DMS53 treated with DMSO at 0.1 percent for 48 hours (cell line): Measurements from ENCODE around the gene EPS8.

Experiments
- DNase-seq: peaks from one replicate; lab custom pipeline; 2025; ENCODE audit not compliant: unreplicated experiment; lab: John Stamatoyannopoulos, UW

EPS8 gene

DNA sequence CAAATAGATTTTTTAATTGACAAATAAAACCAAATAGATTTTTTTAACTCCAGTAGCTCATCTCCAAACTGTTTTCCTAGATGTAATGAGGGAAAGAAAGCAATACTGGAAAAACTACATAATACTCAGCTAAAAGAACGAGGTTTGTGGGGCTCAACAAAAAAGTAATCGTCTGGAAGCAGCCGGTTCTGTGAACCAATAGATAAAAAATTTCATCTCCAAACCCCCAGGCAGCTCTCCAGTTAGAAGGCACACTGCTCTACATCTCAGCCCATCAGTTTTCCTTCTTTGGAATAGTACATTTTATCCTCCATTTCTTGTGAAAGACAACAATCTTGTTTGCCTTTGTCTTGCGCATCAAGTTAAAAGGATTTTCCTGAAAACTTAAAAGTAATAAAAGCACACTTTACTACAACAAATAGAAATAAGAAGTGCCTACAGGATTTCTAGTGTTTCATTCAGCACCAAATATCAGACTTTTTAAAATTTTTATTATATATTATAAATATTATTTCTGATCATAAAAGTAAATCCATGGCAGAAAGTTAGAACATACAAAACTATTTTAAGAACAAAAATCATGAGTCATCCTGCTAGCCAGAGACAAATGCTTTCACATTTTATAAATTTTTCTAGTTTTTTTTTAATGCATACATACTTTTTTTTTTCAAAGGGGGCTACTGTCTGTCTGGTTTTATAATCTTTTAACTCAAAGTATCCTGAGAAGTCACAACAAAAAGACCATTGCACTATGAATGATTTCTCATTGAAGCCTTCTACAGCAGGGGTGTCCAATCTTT lies 67.7 kb downstream of the EPS8 start:
- DNase-seq: no peak

DNA sequence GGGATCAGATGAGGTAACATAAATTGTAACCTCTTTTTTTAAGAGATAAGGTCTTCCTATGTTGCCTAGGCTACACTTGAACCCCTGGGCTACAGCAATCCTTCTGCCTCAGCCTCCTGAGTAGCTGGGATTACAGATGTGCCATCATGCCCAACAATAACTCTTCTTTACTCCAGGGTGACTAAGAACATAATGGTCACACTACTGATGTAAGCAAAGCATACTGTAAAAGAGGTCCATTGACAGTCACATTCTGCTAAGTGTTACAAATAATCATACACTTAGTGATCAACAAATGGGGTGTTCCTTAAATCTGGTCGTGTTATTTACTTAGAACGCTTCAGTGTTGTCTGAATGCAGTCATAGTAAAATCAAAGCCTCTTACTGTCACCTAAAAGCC lies 68.9 kb downstream of the EPS8 start:
- no peak for DNase-seq

DNA sequence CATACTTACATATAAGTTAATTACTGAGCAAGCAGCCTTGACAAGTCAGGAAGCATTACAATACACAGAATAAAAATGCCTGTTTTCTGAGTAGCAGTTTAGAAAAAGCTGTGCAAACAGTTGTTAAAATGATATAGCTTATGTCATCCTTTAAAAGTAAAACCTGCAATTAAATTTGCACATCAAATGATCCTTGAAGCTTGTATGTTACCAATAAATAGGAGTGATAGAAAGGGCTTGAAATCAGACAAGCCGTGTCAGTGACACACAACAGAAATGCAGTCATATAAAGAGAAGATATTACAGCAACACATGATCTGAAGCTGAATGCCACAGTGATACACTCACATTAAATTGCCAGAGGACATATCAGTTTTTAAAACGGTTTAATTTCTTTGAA lies 70.0 kb downstream of the EPS8 start:
- peak; percentile 63 for DNase-seq

DNA sequence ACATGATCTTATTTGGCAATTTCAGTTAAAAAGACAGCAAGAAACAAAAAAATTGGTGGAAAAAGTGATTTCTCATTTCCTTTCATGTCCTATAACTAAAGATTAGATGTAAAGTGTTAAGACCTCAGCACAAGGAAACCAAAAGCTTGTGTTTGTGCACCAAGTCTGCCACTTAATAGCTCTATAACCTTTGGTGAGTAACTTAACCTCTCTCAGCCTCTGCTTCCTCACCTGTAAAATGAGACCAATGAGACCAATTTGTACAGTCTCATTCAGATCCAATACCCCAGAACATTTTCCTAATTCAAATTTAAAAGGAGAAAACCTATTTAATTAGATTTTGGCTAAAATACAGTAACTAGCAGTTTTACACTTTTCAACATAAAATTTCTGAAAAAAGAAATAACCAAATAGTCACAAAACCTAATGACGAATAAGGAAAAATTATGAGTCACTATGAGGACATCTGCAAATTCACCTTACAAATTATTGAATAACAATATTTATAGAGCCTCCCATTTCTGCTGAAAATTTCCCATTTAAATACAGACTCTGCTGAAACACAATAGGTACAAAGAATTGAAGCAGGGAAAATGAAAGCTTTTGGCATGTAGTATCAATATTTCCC lies 71.1 kb downstream of the EPS8 start:
- DNase-seq: no peak

DNA sequence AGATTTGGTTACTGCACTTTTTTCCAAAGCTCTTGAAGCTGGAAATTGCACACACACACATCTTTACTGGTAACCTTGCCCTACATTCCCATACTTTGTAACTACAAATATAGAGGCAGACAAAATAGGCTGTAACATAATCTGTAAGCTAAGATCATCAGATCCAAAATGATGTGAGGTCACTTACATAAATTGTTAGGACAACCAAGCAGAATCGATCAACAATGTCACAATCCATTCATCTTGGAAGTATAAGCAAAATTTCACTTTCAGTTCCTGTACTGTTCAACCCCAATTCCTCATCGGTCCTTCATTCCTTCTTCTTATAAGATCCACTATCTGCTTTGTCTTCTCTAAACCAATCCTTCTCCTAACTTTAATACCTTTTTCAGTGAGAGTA lies 72.6 kb downstream of the EPS8 start:
- no peak for DNase-seq

DNA sequence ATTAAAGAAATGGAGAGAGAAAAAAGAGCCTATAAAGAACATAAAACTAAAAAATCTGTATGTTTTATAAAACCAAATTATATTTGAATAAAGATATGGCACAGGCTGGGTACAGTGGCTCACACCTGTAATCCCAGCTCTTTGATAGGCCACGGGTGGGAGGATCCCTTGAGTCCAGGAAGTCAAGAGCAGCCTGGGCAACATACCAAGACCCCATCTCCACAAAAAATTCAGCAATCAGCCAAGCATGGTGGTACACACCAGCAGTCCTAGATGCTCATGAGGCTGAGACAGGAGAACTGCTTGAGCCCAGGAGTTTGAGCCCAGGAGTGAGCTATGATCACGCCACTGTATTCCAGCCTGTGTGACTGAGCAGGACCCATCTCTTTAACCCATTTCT lies 74.9 kb downstream of the EPS8 start:
- DNase-seq: no peak

DNA sequence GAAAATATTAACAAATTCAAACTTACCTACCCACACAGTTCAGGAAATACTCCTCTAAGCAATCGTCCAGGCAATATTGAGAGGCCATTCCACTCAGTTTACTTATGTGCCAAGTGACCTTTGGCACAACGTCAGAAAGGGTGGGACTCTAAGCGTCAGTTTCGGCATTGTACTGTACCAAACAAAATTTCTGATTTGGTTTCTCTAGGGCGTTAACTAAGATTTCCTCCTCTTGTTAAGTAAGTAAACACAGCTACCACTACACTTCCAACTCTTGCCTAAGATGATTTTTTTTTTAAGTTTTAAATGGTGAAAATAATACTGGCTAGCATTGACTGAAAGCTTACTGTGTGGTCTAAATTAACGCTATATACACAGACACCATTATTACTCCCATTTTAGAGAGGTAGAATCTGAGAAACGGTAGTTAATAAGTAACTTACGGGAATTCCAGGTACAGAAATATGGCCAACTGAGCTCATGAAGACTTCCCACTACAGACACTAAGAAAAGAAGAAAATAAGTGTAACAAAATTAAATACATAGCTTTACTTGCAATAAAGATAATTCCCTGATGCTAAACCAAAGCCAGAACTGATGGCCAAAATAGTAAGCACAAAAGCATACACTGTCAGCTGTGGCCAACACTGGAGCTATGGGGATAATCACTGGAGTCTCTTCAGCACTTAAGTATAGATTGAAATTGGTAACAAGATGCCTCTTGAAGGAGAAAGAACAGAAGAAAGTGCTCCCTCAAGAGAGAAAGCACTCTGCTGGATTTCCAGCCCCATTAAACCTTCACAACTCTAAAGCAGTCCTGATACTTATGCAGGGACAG lies 76.1 kb downstream of the EPS8 start:
- DNase-seq: peak; percentile 98

DNA sequence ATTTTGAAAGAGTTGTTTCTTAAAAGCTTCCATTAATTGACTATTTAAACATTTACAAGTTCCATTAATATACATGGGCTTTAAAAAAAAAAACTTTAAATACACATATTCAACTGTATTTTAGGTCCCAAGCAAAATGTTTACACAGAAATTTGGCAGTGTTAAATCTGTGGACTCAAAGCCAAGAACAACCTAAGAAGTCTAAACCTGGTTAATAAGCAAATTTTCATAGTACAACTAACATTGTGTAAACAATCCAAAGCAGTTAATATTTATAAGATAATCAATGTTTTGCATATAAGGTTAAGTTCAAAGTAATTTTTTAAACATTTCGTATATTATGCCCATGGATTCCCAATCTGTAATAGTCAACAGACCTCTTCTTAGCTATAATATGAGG lies 77.0 kb downstream of the EPS8 start:
- no peak for DNase-seq

DNA sequence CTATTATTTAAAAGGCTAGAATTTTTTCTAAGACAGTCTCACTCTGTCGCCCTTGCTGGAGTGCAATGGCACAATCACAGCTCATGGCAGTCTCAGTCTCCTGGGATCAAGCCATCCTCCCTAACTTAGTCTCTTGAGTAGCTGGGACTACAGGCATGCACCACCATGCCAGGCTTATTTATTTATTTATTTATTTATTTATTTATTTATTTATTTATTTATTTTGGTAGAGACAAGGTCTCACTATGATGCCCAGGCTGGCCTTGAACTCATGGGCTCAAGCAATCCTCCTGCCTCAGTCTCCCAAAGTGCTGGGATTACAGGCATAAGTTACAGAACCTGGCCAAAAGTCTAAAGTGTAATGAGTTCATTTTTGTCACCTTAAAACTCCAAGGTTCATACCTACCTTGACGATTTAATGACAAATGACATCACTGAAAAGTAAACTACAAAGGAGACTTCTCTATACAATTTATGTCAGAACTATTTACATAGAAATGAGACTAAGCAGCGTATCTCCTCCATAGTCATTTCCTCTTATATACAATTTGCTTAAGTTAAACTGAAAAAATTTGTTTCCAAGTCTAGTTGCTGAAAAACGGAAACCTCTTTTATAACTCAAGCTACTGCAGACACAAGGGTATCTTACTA lies 78.2 kb downstream of the EPS8 start:
- DNase-seq: peak; percentile 52

DNA sequence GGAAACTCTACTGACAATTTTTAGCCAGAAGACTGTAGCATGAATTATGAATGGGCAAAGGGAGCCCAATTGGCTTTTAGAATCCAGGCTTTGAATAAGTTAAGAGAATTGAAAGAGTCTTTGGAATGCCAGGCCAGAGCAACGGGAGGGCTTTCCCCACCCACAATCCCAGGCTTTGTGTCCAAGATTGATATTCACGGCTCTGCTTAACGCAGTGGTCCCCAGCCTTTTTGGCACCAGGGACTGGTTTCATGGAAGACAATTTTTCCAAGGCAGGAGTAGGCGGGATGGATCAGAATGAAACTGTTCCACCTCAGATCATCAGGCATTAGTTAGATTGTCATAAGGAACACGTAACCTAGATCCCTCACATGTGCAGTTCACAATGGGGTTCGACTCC lies 79.6 kb downstream of the EPS8 start:
- no peak for DNase-seq

DNA sequence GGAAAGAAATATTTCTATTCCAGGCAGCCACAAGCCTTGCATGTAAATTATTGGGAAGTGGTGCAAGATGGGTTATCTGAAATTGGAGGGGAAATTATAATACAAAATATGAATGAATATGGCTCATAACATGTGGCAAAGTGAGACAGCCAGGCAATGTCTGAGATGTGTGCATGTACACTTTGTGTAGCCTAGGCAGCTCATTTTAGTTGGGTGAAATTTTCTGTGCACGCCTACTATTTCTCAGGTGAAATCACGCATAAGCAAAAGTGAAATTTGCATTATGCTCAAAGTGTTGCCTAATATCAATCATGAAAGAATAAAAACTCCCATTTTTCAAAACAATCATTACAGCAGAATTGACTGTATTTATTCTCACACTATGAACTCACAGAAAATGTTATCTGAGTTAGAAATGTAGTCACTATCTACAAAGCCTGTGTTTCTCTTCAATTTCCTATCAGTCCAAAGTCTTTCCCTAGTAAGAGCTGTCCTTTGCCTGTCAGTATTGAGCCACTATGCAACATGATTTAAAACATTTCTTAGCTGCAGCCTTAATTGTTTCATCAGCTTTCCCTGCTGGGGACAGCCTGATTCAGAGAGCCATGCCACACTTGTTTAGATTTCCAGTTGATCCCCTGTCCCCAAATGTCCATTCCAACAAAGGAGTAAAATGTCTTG lies 80.7 kb downstream of the EPS8 start:
- DNase-seq: no peak

DNA sequence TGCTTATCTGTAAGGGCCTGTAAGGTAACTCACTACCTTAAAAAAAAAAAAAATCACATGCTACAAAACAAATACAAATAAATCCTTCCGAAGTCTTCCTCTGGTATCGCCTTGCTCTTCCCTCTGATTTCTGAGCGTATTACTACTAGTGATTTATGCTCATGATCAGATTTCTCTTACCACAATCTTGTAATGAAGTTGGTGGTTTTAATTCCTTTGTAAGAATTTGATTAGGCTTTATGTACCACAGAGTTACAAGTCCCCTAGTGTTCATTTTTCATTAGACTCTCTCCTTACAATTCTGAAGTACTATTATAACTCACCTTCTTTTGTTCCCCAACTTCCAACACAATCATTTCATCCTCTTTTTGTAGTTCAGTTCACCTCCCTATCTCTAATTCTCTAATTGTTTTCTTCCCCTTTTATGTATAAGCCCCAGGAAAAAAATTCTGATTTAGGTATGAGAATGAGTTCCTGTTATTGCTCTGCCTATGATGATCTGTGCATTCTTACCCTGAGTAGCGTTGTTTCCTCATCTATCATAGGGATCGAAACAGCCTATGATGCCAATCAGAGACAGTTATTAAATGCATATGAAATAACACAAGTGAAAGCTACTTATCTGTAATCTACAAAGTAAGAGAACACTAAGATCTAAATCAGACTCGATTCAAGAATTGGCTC lies 81.5 kb downstream of the EPS8 start:
- DNase-seq: no peak

DNA sequence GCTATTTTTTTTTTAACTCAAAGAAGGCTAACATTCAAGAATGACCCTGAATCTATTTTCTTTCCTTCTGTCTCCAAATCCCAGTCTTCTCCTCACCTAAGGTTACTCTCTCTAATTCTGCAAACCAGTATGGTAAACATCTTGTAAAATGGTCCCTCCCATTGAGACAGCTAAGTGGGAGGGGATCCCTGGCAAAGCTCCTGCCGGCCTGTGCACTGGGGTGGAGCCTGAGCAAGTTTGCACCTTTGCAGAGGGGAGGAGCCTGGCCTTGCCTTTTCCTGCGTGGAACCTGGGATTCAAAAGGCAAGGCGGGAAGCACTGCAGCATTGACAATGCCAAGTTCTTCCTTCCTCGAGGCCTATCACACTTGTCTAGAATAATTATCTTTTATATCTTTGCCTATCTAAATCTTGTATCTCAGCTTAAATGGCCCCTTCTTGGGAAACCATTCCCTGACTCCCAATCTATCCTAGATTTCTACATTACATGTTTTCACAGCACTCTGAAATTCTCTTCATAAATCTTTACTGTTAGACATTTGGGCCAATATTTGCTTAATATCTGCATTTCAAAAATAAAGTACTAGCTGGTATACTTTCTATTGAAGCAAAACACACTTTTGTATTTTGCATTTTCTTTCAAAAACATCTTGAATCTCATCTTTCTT lies 83.0 kb downstream of the EPS8 start:
- no peak for DNase-seq

DNA sequence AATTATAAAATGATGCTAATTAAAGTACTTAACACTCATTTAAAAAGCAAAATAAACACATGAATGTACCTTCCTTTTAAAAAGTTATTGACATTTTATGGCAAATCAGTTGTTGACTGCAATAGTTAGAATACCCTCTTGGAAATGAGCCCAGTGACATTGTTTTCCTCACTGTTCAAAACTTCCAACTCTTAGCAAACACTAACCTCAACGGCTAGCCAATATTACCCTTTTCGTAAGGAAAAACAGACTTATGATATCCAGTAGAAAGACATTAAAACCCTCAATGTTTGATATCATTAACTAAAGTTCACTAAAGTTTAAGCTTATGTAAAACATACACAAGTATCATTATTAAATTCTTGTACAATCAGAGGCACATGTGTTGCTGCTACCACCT lies 83.6 kb downstream of the EPS8 start:
- DNase-seq: no peak

DNA sequence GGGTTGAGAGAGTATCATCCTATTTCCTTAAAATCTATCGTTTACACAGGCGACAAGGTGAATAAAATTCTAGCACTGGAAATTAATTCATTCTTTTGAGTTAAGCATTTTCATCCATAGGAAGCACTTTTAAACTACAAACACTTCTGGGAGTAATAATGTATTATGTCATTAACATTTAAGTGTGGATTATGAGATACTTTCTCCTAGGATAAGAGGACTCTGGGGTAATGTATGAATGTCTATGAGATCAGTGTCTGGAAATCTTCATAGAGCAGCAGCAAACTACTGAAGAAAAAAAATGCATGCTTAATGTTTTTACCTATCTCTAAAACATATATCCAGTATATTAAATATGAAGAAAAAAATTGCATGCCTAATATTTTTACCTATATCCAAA lies 86.9 kb downstream of the EPS8 start:
- DNase-seq: no peak

DNA sequence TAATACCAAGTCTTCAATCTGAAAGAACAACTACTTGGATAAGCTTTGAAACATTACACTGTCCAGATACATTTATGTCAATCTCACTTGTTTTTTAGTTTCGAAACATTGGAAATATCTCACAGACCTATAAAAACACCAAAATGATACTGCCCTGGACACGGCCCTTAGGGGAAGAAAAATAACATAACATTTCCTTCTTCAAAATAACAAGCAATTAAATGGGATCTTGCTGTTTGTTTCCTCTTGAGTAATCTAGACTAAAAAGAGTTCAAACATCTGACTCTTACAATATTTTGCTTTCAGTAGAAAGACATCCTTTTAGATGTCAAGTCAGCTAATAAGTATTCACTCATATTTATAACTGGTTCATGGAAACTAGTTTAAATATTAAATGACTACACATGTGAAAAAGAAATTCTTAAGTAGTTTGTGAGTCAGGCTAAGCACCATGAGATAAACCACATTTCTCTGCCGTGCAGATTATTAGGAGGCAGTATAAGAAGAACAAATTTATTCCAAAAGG lies 87.5 kb downstream of the EPS8 start:
- no peak for DNase-seq

DNA sequence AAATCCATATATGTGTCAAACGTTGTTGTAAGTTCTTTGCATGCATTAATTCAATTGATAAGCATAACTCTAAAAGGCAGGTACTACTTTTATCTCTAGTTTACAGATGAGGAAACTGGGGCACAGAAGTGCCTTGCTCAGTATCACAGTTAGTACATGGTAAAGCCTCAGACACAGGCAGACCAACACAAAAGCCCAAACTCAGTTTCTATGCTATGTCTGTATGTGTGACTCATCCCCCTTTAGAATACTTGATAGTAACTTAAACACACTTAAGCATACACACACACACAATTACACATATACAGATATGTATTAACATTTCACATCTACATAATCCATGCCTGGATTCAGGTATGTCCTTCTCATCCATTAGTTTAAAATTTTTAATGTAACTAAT lies 88.0 kb downstream of the EPS8 start:
- peak; percentile 60 for DNase-seq

DNA sequence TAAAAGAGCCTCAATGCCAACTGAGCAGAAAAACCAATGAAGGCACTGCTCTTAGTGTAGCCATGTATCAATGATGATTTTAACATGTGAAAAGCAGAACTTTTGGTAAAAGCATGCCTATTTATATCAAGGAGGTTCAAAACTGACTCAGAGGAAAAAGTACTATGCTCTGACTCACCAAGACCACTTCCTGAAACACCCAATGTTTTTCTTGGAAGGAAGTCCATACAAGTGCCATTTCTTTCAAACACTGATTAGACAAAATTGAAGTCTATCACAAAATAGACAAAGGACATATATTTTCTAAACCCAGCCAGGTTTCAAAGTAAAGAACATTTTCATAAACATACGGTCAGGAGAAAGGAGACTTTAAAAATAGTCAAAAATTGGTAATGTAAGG lies 88.6 kb downstream of the EPS8 start:
- DNase-seq: no peak

DNA sequence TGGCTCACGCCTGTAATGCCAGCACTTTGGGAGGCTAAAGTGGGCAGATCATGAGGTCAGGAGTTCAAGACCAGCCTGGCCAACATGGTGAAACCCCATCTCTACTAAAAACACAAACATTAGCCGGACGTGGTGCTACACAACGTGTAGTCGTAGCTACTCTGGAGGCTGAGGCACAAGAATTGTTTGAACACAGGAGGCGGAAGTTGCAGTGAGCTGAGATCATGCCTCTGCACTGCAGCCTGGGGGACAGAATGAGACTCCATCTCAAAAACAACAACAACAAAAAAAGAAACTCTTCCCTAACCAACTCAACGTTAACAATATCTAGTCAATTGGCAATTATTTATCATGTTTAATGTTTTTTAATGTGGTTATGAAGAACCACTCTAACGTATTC lies 89.3 kb downstream of the EPS8 start:
- no peak for DNase-seq
